Body of pancreas (tissue), 4 donors: ENCODE measurements around the gene ARL4D.

Experiments
- CTCF ChIP-seq, 7 experiments: fragments of 450-650 bp in 4 of 7; fragments of 200-600 bp in 3 of 7; sonication (generic) in 3 of 7; IDR thresholded peaks; one replicate each; pipeline ENCODE4 v1.5.1; 2016 to 2019; ENCODE audit warnings: antibody characterized with exemption in 7 of 7
- POLR2A ChIP-seq, 3 donors: fragments of 450-650 bp; IDR thresholded peaks; one replicate each; pipeline ENCODE4 v1.6.1; 2016; ENCODE audit warnings: antibody characterized with exemption in 3 of 3, mild to moderate bottlenecking in 2 of 3

GRCh38 chr17:43353393-43353792, 45.4 kb upstream of the ARL4D start:
- no peak for TF ChIP-seq CTCF (IDR thresholded peaks at IDR 0.05)
- TF ChIP-seq POLR2A (IDR thresholded peaks at IDR 0.05) = no peak
